ENCODE measurements around the gene STK4. TPM values are rescaled to one million over a fixed set of nuclear protein-coding genes. Genes with fewer than 3 reads are reported as not detected.

Gene STK4
- total and polyA plus RNA-seq, 2 of the 4 experiments (the other 2 are of a cell fraction): 10.2 to 22.2 TPM

DNA sequence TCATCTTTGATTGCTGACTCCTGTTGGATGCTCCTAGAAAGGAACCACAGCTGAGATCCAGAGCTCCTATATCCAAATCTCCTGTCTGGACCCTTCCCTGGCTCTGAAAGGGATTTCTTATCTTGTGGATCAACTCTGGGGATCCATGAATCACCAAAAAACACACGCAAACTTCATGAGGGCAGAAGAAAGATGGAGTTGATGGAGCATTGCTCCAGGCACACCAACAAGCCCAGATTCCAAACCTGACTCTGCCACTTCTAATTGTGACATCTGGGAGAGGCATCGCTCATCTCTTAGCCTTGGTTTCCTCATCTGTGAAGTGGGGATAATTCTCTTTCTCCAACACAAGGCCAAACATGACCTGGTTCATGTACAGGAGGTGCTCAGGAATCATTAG is 127.9 kb downstream of the STK4 start:
- ATAC-seq (ENCODE audit: low read depth): no peak
- ChIA-PET POLR2A (ENCODE audit: unreplicated experiment) (no interaction called here), CTCF (interaction anchor here (1.0 to 4.3 kb wide), 3 partner anchors 33 to 82 kb away, joined by 3 to 18 read pairs (median 3); no protein-coding TSS in a partner anchor)
- H3K4me2 ChIP-seq (ENCODE audit: low read depth, low read length): no peak overlapping the region
- H3K9me3 ChIP-seq (ENCODE audit: control insufficient read depth, insufficient read depth, low read length): peaks cover 6% of the 10 kb centered on the region; the same call in 1 of the 2 replicates
- 0 out of 2 replicates have a peak overlapping the region, but pooled peaks have one; percentile 5 for H2BK120ac ChIP-seq (ENCODE audit: low read depth, low read length)
- H3K9ac ChIP-seq (ENCODE audit: low read depth, low read length): no peak overlapping the region
- BruUV-seq (replicated peaks): no TSS peak
- H3K36me3 ChIP-seq (ENCODE audit: control insufficient read depth, insufficient read depth, low read length): no peaks in the 10 kb centered on the region
- peak overlapping the region; percentile 60; the same call in 1 of the 2 replicates for H3K18ac ChIP-seq (ENCODE audit: low read depth, low read length)
- peaks cover 23% of the 10 kb centered on the region for H3K27me3 ChIP-seq (ENCODE audit: control insufficient read depth, insufficient read depth, low read length)
- H2AFZ ChIP-seq (replicated peaks; ENCODE audit: low read length, poor library complexity): no peak overlapping the region
- intact Hi-C loops (cut with micrococcal nuclease) (loop anchor here (10.0 kb wide), 1 partner anchor 681 kb away; no protein-coding TSS in a partner anchor), in situ Hi-C loops (cut with MboI; ENCODE audit: low sequenced_read_pairs) (no loop called here), dilution Hi-C loops (cut with HindIII; ENCODE audit: low sequenced_read_pairs, unreplicated experiment) (no loop called here)
- H4K20me1 ChIP-seq (ENCODE audit: insufficient read depth, low read length): no peaks in the 10 kb centered on the region
- peak overlapping the region; percentile 49 for H2BK5ac ChIP-seq (ENCODE audit: low read depth, low read length, poor library complexity, severe bottlenecking)
- H3K56ac ChIP-seq (ENCODE audit: extremely low read depth, insufficient read depth, low read length): no peak overlapping the region
- no peak overlapping the region for H4K8ac ChIP-seq (ENCODE audit: low read depth in 2 of 2, low read length in 2 of 2)
- DNase-seq: no peak
- no peak overlapping the region for H2BK20ac ChIP-seq (ENCODE audit: low read depth, low read length)
- peak overlapping the region; percentile 30; the same call in 1 of the 2 replicates for H4K5ac ChIP-seq (ENCODE audit: low read depth, low read length)
- peak overlapping the region; percentile 49; the same call in 1 of the 2 replicates for H4K91ac ChIP-seq (ENCODE audit: insufficient read depth, low read depth, low read length)
- no peak overlapping the region for H3K23ac ChIP-seq (ENCODE audit: low read depth, low read length)
- H2BK15ac ChIP-seq (ENCODE audit: low read depth, low read length): no peak overlapping the region
- TF ChIP-seq CHD1 (IDR thresholded peaks at IDR 0.05; ENCODE audit: low read depth, low read length) (no peak), NFE2L2 (IDR thresholded peaks at IDR 0.05; ENCODE audit: low read depth, low read length) (no peak), CEBPB (IDR thresholded peaks at IDR 0.05; ENCODE audit: low read depth, low read length) (no peak), USF2 (IDR thresholded peaks at IDR 0.05; ENCODE audit: low read depth, low read length) (no peak), POLR2A (IDR thresholded peaks at IDR 0.05; ENCODE audit: low read depth, low read length) (no peak), RCOR1 (IDR thresholded peaks at IDR 0.05; ENCODE audit: insufficient replicate concordance, low read length) (no peak), MXI1 (IDR thresholded peaks at IDR 0.05; ENCODE audit: borderline replicate concordance, low read depth, low read length) (no peak), RAD21 (IDR thresholded peaks at IDR 0.05; ENCODE audit: low read length) (no peak), SMC3 (IDR thresholded peaks at IDR 0.05; ENCODE audit: low read depth, low read length) (no peak), FOS (IDR thresholded peaks at IDR 0.05; ENCODE audit: low read depth, low read length) (no peak), MAFK (IDR thresholded peaks at IDR 0.05; ENCODE audit: low read depth, low read length) (no peak), MAZ (IDR thresholded peaks at IDR 0.05; ENCODE audit: borderline replicate concordance, low read depth, low read length) (no peak), ELK1 (IDR thresholded peaks at IDR 0.05; ENCODE audit: borderline replicate concordance, low read depth, low read length) (no peak), BHLHE40 (IDR thresholded peaks at IDR 0.05; ENCODE audit: low read depth, low read length) (no peak), RFX5 (IDR thresholded peaks at IDR 0.05; ENCODE audit: low read depth, low read length) (no peak)
- TF ChIP-seq, protein P1, sequence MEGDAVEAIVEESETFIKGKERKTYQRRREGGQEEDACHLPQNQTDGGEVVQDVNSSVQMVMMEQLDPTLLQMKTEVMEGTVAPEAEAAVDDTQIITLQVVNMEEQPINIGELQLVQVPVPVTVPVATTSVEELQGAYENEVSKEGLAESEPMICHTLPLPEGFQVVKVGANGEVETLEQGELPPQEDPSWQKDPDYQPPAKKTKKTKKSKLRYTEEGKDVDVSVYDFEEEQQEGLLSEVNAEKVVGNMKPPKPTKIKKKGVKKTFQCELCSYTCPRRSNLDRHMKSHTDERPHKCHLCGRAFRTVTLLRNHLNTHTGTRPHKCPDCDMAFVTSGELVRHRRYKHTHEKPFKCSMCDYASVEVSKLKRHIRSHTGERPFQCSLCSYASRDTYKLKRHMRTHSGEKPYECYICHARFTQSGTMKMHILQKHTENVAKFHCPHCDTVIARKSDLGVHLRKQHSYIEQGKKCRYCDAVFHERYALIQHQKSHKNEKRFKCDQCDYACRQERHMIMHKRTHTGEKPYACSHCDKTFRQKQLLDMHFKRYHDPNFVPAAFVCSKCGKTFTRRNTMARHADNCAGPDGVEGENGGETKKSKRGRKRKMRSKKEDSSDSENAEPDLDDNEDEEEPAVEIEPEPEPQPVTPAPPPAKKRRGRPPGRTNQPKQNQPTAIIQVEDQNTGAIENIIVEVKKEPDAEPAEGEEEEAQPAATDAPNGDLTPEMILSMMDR (conservative IDR thresholded peaks at IDR 0.05; ENCODE audit: low read depth, low read length): no peak
- no peak overlapping the region for H2AK9ac ChIP-seq (replicated peaks; ENCODE audit: low read depth, low read length, poor library complexity)
- H3K9me1 ChIP-seq (ENCODE audit: insufficient read depth, low read length): no peaks in the 10 kb centered on the region; the same call in 1 of the 2 replicates
- no peak overlapping the region for H3K4ac ChIP-seq (ENCODE audit: low read depth, low read length)
- no peak overlapping the region for H3K14ac ChIP-seq (replicated peaks; ENCODE audit: low read depth, low read length)
- no peaks in the 10 kb centered on the region for H3K79me1 ChIP-seq (ENCODE audit: low read depth in 1 of 2, low read length in 2 of 2)
- H3K4me1 ChIP-seq (ENCODE audit: control insufficient read depth, insufficient read depth, low read length): peaks cover 4% of the 10 kb centered on the region; the same call in 1 of the 2 replicates
- no peak overlapping the region for H3K4me3 ChIP-seq (ENCODE audit: insufficient read depth, low read depth, low read length)
- WGBS, 2 experiments (ENCODE audit: extremely low coverage in 2 of 2, insufficient read length in 1 of 2): no CpG with 5 or more reads among the region's 2 CpGs
- H3K27ac ChIP-seq (ENCODE audit: insufficient read depth, low read length): no peak overlapping the region
- no peak overlapping the region for H2AK5ac ChIP-seq (ENCODE audit: low read depth, low read length)
